ENCODE results near the gene TBL1Y.
"Not testable (repeated sequence)": the region's sequence is repeated elsewhere in the genome, so short reads cannot be mapped to it uniquely, and the experiment has no call there.

Gene TBL1Y

GRCh38 chrY:6974971-6975370 lies 64.5 kb downstream of the TBL1Y start:
- DNase-seq (ENCODE audit: low spot score) = no peak

GRCh38 chrY:6977783-6978182 lies 67.3 kb downstream of the TBL1Y start:
- no peak for DNase-seq (ENCODE audit: low spot score)

GRCh38 chrY:6983221-6983620 lies 72.7 kb downstream of the TBL1Y start:
- DNase-seq (ENCODE audit: low spot score) = no peak

- no peak for DNase-seq (ENCODE audit: low spot score)
These were observed 77.3 kb downstream of the TBL1Y start for GRCh38 chrY:6987811-6988210.

- no peak for DNase-seq (ENCODE audit: low spot score)
These were observed 79.6 kb downstream of the TBL1Y start for GRCh38 chrY:6989886-6990620.

- DNase-seq (ENCODE audit: low spot score) = no peak
These were observed 81.5 kb downstream of the TBL1Y start for GRCh38 chrY:6992041-6992440.

- no peak for DNase-seq (ENCODE audit: low spot score)
These were observed 85.5 kb downstream of the TBL1Y start for GRCh38 chrY:6995987-6996386.

GRCh38 chrY:6997503-6998066 lies 87.1 kb downstream of the TBL1Y start:
- DNase-seq (ENCODE audit: low spot score) = no peak

- no peak for DNase-seq (ENCODE audit: low spot score)
These were observed 89.4 kb downstream of the TBL1Y start for GRCh38 chrY:6999905-7000304.

- DNase-seq (ENCODE audit: low spot score) = no peak
These were observed 92.1 kb downstream of the TBL1Y start for GRCh38 chrY:7002581-7002980.

GRCh38 chrY:7007911-7008310 lies 97.4 kb downstream of the TBL1Y start:
- DNase-seq (ENCODE audit: low spot score) = no peak

- no peak for DNase-seq (ENCODE audit: low spot score)
These were observed 98.3 kb downstream of the TBL1Y start for GRCh38 chrY:7008578-7009355.

GRCh38 chrY:7013051-7013450 lies 102.6 kb downstream of the TBL1Y start:
- DNase-seq (ENCODE audit: low spot score) = no peak

GRCh38 chrY:7016521-7016920 lies 106.0 kb downstream of the TBL1Y start:
- no peak for DNase-seq (ENCODE audit: low spot score)

- no peak for DNase-seq (ENCODE audit: low spot score)
These were observed 107.0 kb downstream of the TBL1Y start for GRCh38 chrY:7017244-7018080.

GRCh38 chrY:7039037-7039436 lies 128.5 kb downstream of the TBL1Y start:
- DNase-seq (ENCODE audit: low spot score) = no peak

- DNase-seq (ENCODE audit: low spot score) = peak; percentile 7
These were observed 130.2 kb downstream of the TBL1Y start for GRCh38 chrY:7040662-7041061.

- no peak for DNase-seq (ENCODE audit: low spot score)
These were observed 131.5 kb downstream of the TBL1Y start for GRCh38 chrY:7041983-7042382.

- DNase-seq (ENCODE audit: low spot score) = not testable (repeated sequence)
These were observed 142.0 kb downstream of the TBL1Y start for GRCh38 chrY:7052461-7052860.

GRCh38 chrY:7056886-7057285 lies 146.4 kb downstream of the TBL1Y start:
- no peak for DNase-seq (ENCODE audit: low spot score)

- DNase-seq (ENCODE audit: low spot score) = no peak
These were observed 168.2 kb downstream of the TBL1Y start for GRCh38 chrY:7078725-7079124.

GRCh38 chrY:7080548-7080947 lies 170.1 kb downstream of the TBL1Y start:
- DNase-seq (ENCODE audit: low spot score) = not testable (repeated sequence)
